Ecto neural progenitor cell (in vitro differentiated cells): Measurements from ENCODE around the gene RAB42.
A peak's percentile ranks its signal among the peaks of the same experiment; 100 is the strongest.
"Not testable (repeated sequence)": the region's sequence is repeated elsewhere in the genome, so short reads cannot be mapped to it uniquely, and the experiment has no call there.

Experiments used
- DNase-seq: peaks from one replicate; pipeline ENCODE4 v3.0.0-alpha.2; 2018; ENCODE audit warnings: low spot score

The RAB42 gene

GRCh38 chr1:28586585-28587391 is 5.3 kb upstream of the RAB42 start:
- DNase-seq = not testable (repeated sequence)

- DNase-seq = peak; percentile 68
Observed at GRCh38 chr1:28592321-28593071, 431 bp downstream of the RAB42 start.

GRCh38 chr1:28593988-28594356 is 1.9 kb downstream of the RAB42 start:
- DNase-seq = not testable (repeated sequence)

GRCh38 chr1:28594686-28595411 is 2.8 kb downstream of the RAB42 start:
- DNase-seq = not testable (repeated sequence)

- no peak for DNase-seq
Observed at GRCh38 chr1:28595412-28596191, 3.5 kb downstream of the RAB42 start.

GRCh38 chr1:28596276-28596675 is 4.2 kb downstream of the RAB42 start:
- not testable (repeated sequence) for DNase-seq

GRCh38 chr1:28601696-28602095 is 9.6 kb downstream of the RAB42 start:
- no peak for DNase-seq

GRCh38 chr1:28602536-28603439 is 10.7 kb downstream of the RAB42 start:
- no peak for DNase-seq

- no peak for DNase-seq
Observed at GRCh38 chr1:28604411-28604810, 12.3 kb downstream of the RAB42 start.

- no peak for DNase-seq
Observed at GRCh38 chr1:28604962-28605361, 12.9 kb downstream of the RAB42 start.

GRCh38 chr1:28606771-28607170 is 14.7 kb downstream of the RAB42 start:
- DNase-seq = no peak

- DNase-seq = no peak
Observed at GRCh38 chr1:28613175-28613574, 21.1 kb downstream of the RAB42 start.

GRCh38 chr1:28631713-28632112 is 39.6 kb downstream of the RAB42 start:
- no peak for DNase-seq

GRCh38 chr1:28632560-28632959 is 40.5 kb downstream of the RAB42 start:
- DNase-seq = no peak

GRCh38 chr1:28640766-28641165 is 48.7 kb downstream of the RAB42 start:
- DNase-seq = no peak

- DNase-seq = no peak
Observed at GRCh38 chr1:28642056-28642846, 50.2 kb downstream of the RAB42 start.

GRCh38 chr1:28642847-28643635 is 51.0 kb downstream of the RAB42 start, which contains the start of gene TAF12:
TAF12 (minus strand) TSS chr1:28643067; CDS start chr1:28622081, 20,986 bp downstream.
- peak; percentile 96 for DNase-seq

GRCh38 chr1:28644494-28644893 is 52.4 kb downstream of the RAB42 start:
- no peak for DNase-seq
